Transverse colon (tissue), 4 donors: Measurements from ENCODE around the gene LMF1.

Source experiments
- CTCF ChIP-seq, 5 experiments: fragments of 200-600 bp in 3 of 5; fragments of 450-650 bp in 2 of 5; sonication (generic) in 3 of 5; IDR thresholded peaks; 1 replicate in 2 of 5; 2 replicates in 3 of 5; pipeline ENCODE4 v1.5.1; 2016 to 2017; ENCODE audit warnings: antibody characterized with exemption in 5 of 5, inconsistent platforms in 3 of 5, mild to moderate bottlenecking in 2 of 5, moderate library complexity in 1 of 5
- EP300 ChIP-seq: sonication (generic); formaldehyde crosslinking; IDR thresholded peaks from one replicate; pipeline ENCODE4 v1.6.1; 2017; ENCODE audit warnings: antibody characterized with exemption, low read depth
- POLR2AphosphoS5 ChIP-seq, 3 donors: sonication (generic); formaldehyde crosslinking; IDR thresholded peaks; one replicate each; pipeline ENCODE4 v1.6.1; 2016; ENCODE audit warnings: antibody characterized with exemption in 3 of 3

- TF ChIP-seq CTCF (IDR thresholded peaks at IDR 0.05) (no peak), POLR2AphosphoS5 (IDR thresholded peaks at IDR 0.05) (no peak), EP300 (no peak)
These were observed 34.5 kb upstream of the LMF1 start for GRCh38 chr16:1005286-1005685.
